ENCODE measurements around the gene ADIPOR2.

The ADIPOR2 gene

DNA sequence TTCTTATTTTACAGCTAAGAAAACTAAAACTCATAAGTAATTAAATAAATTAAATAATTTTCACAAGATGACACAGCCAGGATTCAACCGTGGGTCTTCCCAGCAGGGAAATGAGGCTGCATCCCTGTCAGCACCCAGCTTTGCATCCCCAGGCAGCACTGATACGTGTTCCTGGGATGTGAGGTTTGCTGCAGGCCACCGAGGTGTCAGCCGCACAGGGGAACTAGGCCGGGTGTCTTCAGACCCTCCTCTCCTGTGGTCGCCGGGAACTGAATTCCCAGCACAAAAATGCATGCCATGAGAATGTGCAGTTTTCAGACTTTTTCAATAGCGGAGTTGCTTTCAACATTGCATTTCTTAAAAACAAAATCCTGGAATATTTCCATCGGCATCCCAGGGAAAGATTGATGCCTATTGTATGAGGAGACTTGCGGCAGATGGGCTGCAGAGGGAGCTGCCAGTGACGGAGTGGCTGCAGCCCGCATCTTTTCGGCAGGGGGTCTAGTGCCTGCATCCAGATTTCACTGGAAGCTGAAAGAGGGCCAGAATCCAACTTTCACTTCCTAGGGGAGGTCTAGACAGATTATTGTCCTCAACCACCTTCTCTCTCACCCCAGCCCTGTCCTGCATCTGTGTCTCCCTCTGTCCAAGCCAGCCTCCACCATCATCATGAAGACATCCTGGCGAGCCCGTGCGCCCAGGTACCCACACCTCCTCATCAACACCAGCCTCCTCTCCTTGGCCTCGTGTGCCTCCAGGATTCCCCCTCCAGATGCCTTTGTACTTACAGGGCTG lies 142.1 kb downstream of the ADIPOR2 start:
- DNase-seq = no peak

DNA sequence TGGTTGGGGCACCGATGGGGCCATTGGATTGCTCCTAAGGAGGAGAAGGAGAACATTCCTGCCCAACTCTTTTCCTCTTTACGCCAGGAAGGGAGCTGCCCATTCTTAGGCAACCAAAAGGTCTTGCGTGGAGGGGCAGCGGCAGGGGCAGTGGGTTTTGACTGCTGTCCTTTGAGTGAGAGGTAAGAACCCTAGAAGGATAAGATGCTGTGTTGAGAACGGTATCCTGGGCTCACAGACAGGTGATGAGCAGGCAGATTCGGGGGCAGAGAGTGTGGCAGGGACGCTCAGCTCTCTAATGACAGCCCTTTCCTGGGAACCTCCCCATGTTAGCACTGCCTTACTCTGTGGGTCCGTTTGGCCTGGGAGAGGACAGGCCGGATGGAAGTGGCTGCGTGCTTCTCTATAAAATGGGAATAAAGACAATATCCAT lies 142.7 kb downstream of the ADIPOR2 start:
- no peak for DNase-seq

DNA sequence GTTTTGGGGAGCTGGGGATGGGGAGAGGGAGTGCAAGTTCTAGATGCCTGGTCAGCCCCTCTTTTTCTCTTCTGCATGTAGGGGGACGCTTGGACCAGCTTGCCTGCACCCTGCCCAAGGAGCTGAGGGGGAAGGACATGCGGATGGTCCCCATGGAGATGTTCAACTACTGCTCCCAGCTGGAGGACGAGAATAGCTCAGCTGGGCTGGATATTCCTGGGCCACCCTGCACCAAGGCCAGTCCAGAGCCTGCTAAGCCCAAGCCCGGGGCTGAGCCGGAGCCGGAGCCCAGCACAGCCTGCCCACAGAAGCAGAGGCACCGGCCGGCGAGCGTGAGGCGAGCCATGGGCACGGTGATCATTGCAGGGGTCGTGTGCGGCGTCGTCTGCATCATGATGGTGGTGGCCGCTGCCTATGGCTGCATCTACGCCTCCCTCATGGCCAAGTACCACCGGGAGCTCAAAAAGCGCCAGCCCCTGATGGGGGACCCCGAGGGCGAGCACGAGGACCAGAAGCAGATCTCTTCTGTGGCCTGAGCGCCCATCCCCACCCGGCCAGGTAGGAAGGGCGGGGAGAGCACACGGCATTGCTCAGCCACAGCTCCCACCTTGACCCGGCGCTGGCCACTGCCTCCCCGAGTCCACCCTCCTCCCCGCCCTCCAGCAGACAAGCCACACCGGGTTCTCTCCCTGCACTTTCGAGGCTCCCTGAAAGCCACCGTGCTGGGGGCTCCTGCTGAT lies 143.5 kb downstream of the ADIPOR2 start:
- DNase-seq = no peak

DNA sequence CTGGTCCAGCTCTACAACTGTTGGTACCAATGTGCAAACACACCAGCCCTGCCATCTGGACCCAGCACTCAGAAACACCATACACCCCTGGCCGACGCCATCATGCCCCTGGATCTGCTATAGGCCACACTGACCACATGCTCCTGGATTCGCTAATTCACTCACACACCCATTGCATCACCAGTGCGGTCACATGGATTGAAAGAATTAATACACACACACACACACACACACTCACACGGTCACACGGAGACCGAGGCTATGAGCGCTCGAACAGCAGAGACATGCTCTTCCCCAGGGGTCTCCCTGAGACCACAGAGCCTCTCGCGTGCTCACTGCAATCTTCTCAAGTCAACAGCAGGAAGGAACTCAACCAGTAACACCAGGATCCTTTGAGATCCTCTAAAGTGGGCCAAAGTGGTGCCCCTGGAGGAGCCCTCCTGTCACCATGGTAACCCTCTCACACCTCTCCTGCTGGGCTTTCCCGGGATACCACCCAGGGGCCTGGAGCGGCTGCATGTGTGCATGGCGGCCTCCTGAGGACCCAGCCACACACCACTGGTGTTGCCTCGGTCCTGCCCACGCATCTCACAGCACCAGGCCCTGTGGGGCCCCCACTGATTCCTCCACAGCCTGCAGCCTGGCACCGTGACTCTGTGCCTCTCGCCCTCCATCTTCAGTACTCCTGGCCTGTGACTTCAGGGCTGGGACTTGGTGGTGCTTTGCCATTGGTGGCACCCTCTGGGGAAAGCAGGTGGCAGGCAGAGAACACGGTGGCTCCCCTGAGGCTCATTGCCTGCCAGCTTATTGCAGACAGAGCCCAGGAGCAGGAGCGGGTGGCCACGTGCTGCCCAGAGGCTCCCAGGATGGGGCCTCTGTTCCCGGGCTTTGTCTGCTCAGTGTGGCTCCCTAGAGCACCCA lies 144.6 kb downstream of the ADIPOR2 start:
- no peak for DNase-seq

DNA sequence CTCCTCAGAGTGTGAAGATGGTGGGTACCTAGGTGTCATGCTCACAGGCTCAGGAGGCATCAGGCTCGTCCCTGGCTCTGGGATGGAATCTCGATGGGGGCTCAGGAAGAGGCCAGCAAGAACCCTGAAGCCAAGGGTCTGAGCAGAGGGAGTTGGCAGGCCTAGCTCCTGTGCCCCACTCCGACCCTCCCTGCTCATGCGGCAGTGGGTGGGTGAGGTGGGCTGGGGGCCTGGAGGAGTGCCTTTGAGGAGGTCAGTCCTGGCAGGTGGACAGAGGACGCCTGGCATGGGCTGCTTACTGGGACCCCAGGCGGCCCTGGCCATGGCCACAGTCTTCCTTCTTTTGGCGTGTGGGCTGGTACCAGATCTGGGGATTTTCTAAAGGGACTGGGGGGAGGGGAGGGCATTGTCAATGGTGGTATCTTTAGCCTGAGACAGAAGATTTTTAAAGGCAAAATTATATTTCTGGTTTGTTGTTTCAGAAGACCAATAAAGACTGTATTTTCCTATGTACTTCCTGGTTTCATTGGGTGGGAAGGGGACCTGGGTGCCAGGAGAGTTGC lies 145.5 kb downstream of the ADIPOR2 start:
- DNase-seq = no peak

DNA sequence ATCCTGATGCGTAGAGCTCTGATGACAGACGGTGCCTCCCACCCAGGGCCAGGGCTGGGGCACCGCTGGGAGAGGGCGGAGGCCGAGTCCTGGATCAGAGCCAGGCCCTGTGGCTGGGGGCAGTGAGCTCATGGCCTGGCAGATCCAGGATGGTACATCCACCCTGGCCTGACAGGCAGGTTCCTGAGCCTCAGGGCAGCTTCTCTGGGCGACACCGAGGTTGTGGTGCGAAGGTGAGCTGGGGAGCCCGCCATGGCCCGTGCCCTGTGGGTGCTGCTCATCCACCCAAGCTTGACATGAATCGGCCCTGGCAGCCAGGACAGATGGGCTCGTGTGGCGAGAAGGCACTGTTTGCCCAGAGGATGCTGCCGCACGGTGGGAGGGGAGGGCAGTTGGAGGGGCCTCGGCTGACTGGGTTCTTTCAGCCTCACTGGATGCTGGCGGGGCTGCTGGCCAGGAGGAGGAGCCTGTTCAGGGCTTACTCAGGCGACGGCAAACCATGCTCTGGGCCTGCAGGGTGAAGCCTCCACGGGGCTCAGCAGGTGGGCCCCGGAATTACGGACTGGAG lies 146.1 kb downstream of the ADIPOR2 start:
- DNase-seq = no peak

DNA sequence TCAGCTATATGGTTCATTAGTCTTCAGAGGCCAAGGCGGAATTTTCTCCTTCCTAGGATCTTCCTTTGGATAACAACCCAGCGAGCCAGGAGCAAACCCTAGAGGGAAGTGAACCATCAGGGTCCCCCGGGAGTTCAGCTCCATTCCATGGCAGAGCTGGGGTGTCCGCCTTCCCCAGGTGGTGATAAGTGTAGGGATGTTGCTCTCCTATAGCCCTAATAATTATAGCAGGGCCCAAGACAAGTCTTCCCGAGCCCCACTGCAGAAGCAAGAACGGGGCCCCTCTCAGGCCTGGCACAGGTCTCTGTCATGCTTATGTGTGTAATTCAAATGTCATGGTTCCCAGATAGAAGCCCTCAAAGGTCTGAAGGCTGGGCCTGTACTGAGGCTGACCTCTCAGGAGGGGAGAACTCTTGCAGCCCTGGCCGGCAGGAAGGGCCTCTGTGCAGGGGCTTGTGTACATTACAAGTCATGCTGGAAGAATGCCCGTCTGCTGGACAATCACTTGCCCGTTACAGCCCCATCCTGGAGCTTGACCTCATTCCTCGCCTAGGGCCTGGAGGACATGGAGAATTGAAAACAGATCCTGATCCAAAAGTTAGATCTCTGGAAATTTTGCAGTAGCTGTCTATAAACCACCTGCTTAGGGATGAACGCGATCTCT lies 146.8 kb downstream of the ADIPOR2 start:
- DNase-seq = peak; percentile 5

All from fibroblast of skin of back (primary cell).